Activated CD8-positive, alpha-beta memory T cell treated with anti-CD3 and anti-CD28 coated beads for 1 hour (primary cell): ENCODE data around the gene ACTL6A.
A peak's percentile ranks its signal among the peaks of the same experiment; 100 is the strongest.
"Not testable (repeated sequence)": the region's sequence is repeated elsewhere in the genome, so short reads cannot be mapped to it uniquely, and the experiment has no call there.

ENCODE experiments used
- DNase-seq, 2 donors: peaks; one replicate each; pipeline ENCODE4 v3.0.0-alpha.2; 2020; ENCODE audit warnings: low read depth in 1 of 2; ENCODE audit errors: extremely low read depth in 1 of 2

The ACTL6A gene

DNA sequence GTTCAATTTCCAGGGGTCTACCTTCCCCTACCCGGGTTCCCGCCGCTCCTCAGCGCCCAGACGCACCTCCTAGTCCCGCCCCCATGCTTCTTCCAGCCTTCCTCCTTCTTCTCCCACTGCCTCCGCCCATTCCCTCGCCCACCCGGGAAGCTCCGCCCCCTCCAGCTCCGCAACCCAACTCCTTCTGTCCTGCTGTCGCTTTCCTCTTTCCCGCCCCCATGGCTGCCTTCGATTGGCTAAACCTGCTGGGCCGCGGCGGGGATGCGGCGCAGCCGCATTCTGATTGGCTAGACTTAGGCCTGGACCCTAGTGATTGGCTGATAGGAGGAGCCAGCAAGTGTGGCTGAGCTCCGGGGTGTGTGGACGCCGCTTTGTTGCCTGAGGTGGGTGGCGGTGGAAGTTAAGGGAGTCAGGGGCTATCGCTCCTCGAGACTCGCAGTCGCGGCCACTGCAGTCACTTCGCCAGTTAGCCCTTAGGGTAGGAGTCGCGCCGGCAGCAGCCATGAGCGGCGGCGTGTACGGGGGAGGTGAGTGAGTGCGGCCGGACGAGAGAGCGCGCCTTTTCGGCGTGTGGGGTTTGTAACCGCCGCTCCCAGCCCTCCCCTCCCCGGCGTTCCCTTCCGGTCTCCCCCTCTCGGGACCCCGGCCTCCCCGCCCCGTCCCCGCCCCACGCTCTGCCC lies at the start of gene ACTL6A:
Gene ACTL6A (plus strand): TSS at position 336 of the 680 bp plus-strand sequence. CDS start 167 bp downstream, at position 503.
- peak; percentile 95 to 98 for DNase-seq

DNA sequence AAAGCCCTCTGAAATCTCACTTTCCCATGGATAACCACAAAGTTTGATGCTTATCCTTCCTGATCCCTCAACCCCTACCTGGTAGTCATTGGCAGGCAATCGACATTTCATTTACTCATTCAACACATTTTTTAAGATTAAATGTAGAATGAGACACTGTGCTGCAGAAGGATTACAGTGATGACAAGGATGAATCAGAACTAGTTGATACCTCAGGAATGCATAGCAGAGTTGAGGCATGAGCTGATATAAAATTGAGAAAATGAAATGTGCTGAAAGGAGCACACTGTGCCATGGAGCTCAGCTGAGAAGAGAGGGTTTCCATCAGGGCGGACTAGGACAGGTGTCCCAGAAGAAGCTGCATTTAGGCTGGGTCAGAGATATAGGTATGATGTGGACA lies 48.9 kb upstream of the ACTL6A start:
- no peak for DNase-seq

DNA sequence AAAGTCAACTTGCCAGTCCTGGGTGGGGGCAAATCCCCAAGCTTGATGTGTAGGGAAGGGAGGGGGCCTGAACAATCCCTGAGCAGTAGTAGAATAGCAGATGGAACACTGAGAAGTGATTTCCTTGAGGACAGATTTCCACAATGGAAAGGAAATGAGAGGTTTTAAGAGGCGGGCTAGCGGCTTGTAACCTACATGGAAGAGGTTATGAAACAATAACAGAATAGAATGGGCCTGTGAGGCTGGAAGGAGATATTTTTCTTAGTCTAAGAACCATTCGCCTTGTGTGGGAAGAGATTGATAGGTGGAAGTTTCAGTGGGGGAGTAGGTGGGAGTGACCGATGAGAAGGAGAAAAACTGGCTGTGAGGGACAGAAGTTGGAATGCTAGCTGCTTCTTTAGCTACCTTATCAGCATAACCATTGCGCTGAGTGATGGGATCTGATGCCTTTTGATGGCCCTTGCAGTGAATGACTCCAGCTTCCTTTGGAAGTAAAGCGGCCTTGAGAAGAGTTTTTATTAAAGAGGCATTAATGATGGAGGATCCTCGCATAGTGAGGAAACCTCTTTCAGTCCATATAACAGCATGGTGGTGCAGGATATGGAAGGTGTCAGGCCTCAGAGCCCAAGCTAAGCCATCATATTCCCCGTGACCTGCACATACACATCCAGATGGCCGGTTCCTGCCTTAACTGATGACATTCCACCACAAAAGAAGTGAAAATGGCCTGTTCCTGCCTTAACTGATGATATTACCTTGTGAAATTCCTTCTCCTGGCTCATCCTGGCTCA lies 46.1 kb upstream of the ACTL6A start:
- DNase-seq = not testable (repeated sequence)

DNA sequence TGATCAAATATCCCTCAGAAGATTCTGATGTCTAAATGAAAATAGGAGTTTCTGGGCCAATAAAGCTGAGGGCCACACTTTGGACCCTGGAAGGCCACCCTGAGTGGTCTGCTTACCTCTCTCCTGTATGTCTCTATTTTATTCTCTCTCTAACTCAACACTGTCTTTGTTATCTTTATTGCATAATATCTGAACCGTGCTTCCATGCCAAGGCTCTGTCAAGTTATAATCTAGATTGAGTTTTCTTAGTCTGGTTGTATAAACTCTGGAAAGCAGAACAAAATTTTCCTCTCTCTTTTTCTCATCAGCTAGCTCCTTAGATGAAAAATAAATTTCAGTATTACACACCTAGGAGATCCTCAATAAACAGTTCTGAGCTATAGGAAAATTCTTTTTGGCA lies 36.2 kb upstream of the ACTL6A start:
- no peak for DNase-seq

DNA sequence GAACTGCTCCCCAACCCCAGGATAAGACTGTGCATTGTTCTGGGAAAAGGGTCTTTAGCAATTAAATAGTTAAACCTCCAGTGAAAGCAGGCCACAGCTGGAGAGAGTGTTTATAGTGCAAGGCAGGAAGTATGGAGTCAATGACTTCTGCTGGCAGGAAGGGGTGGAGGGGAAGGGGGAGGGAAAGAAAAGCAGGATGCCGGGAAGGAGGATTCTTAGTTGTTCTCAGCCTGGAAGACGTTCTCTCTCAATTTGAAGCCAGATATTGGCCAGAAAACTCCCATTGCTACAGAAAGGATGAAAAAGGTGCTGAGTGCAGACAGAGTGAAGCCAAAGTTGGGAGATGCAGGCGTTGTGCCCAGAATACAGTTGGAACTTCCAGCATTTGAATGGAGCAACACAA lies 35.7 kb upstream of the ACTL6A start:
- no peak for DNase-seq

DNA sequence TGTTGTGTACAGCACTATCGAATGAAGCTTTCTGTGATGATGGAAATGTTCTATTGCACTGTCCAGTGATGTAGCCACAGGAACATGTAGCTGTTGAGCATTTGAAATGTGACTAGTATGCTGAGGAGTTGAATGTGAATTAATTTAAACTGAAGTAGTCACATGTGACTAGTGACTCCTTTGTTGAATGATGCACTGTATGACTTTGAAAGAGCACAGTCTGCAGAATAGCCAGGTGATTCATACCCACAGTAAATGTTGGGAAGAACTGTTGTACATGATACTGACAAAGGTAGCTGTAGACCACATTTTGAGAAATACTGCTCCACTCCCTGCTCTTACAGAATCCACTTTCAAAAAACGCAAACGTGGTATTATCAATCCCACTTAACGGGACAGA lies 34.0 kb upstream of the ACTL6A start:
- DNase-seq = no peak

DNA sequence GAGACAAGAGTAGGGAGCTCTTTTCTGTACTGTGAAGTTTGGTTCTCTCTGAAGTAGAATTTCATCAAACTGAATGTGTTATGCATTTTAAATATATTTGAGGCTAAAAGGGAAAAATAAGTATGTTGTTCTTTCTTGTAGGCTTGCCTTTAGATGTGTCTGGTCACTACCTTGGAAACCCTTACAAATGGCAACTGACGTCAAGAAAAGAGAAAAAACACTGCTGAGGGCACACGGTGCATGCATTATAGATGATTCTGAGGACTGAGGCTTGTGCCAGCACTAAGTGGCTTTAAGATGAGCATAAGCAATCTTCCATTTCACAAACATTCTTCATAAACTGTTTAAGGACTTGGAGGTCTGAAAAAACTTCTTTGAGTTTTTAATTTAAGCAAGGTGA lies 31.1 kb upstream of the ACTL6A start:
- DNase-seq = no peak

DNA sequence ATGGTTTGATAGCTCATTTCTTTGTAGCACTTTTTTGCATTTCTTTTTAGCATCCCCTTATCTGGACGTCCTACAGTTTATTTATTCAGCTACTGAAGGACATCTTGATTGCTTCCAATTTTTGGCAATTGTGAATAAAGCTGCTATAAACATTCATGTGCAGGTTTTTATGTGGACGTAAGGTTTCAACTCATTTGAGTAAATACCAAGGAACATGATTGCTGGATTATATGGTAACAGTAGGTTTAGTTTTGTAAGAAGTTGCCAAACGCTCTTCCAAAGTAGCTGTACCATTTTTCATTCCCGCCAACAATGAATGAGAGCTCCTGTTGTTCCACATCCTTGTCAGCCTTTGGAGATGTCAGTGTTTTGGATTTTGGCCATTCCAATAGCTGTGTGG lies 29.5 kb upstream of the ACTL6A start:
- no peak for DNase-seq

DNA sequence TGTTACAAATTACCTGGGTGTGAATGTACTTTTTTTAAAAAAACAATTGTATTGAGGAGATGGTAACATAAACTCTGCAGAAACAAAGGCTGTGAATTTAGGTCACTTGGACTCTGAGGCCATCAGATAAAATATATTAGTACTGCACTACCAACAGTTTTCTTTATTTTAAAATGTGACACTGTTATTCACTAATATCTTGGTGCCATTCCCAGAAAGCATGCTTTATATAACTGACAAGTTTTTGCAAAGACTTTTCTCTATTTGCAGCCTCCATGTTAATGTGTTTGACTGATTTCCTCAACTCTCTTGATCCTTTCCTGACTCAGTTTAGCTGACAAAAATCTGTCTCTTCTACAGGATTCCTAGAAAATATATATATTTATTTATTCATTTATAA lies 26.5 kb upstream of the ACTL6A start:
- DNase-seq = no peak

DNA sequence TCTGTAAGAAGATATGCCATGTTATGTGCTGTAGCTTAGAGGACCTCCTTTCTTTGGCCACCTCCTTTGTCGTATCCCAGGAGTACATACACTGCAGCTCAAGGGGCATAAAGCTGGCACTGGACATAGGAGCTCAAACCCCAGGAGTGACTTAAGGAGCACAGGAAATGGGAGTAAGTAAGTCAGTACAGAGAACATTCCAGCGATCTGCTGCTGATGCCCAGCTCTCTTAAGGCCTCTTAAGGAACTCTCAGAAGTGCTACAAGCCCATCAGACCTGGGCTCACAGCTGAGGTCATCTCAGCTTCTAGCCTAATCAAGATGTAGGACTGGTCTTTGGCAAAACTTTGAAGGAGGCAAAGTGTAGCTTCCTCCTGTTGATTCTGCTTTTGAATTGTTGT lies 21.6 kb upstream of the ACTL6A start:
- DNase-seq = no peak

DNA sequence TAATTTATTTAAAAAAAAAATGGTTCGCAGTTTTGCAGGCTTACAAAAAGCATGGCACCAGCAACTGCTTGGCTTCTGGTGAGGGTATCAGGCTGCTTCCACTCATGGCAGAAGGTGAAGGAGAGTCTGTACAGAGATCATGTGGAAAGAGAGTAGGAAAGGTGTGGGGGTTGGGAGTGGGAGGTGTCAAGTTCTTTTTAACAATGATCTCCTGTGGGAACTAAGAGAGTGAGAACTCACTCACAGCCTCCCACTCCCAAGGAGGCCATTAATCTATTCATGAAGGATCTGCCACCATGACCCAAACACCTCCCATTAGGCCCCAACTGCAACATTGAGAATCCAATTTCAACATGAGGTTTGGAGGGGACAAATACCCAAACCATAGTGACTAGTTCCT lies 21.1 kb upstream of the ACTL6A start:
- no peak for DNase-seq

DNA sequence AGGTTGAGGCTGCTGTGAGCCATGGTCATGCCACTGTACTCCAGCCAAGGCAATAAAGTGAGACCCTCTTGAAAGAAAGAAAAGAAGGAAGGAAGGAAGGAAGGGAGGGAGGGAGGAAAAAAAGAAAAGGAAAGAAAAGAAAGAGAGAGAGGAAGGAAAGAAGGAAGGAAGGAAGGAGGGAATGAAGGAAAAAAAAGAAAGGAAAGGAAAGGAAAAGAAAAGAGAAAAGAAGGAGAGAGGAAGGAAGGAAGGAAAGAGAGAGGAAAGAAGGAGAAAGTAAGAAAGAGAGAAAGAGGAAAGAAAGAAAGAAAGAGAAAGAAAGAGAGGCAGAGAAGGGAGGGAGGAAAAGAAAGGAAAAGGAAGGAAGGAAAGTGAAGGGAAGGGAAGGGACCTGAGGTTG lies 20.4 kb upstream of the ACTL6A start:
- no peak for DNase-seq

DNA sequence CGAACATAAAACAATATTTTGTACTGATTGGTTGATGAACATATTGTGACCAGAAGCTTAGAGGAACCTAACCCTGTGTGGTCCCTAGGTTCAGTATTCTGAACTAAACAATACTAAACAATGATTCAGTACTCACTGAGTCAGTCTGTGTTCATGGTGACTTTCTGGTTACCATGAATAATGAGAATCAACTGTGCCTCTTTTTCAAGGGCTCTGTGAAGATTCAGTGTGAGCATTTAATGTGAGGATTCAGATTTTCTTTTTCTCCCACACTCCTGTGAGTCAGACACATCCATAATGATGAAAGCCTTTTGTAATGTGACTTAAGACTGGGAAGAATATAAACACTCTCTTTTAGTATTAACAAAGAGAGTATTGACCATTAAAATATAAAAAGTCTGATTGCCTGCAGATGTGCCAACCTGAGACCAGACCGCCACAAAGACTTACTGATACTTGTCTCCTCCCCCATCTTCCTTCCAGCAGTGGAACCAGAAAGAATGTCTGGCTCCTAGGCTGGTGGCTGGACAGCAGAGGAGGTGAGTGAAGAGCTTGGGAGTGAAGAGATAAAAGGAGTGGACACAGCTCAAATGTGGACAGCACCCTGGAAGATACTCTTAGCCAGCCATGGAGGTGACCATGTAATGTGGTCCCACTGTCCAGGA lies 17.6 kb upstream of the ACTL6A start:
- DNase-seq = no peak

DNA sequence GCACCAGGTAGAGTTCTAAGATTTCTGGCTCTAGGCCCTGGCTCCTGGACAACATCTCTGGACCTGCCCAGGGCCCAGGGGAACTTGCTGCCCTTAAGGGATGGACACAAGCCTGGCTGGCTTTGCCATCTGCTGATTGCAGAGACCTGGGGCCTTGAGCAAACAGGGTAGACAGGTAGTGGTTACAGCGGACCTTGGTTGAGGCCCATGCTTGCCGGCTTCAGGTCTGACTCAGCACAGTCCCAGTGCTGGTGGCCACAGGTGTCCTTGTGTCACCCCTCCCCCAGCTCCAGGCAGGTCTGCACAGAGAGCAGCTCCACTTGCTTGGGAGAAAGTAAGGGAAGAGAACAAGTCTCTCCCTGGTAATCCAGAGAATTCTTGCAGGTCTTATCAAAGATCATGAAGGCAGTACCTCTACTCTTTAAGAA lies 15.9 kb upstream of the ACTL6A start:
- no peak for DNase-seq

DNA sequence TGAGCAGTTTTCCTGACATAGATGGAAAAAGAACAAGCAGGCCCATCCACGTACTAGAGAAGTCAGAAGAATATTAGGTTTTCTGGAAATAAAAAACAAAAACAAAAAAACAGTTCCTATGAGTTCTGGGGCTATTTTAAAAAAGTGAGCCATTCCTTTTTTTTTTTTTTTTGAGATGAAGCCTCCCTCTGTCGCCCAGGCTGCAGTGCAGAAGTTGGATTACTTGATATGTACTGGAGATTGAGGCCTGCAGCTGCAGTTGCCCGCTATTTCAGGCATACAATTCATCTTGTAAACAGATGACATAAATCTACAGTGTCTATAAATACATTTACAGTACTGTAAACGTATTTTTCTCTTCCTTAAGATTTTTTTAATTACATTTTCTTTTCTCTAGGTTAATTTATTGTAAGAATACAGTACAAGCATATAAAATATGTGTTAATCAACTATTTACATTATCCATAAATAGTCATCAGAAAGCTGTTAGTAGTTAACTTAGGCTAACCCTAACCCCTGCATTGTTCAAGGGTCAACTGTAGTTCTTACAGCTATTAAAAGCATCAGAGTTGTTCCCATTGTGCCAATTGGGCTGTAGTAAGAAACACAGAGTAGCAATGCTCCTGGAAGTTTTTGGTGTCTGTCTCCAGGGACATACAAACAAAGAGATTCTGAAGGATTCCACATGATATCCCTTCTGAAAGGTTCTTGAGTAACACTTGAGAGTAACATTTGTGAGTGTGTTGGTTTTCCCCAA lies 11.2 kb upstream of the ACTL6A start:
- no peak for DNase-seq

DNA sequence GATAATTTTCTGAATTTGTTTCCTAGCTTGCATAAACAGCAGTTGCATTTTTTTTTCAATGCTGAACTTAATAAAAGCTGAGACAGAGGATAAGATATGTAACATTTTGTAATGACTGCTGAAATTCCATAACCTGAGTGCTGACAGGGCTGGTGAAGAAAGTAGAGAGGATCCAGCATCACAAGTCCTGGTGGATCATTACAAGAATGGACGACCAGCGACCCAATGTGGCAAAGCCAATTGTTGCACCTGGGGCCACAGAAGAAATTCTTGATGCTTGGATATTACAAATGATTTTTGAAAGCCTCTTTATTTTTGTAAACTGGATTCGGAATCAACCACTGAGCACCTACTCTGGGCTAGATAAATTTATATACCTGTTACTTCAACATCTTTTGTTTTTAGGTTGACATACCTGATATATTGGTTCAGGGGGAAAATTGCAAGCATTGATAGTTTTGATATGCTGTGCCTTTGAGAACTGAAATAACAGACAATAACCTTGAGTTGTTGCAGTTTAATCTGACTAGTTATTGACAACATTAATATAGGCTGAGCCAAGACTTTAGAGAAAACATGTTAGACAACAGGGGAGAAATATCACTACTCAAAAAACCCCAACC lies 3.9 kb upstream of the ACTL6A start:
- DNase-seq = no peak

DNA sequence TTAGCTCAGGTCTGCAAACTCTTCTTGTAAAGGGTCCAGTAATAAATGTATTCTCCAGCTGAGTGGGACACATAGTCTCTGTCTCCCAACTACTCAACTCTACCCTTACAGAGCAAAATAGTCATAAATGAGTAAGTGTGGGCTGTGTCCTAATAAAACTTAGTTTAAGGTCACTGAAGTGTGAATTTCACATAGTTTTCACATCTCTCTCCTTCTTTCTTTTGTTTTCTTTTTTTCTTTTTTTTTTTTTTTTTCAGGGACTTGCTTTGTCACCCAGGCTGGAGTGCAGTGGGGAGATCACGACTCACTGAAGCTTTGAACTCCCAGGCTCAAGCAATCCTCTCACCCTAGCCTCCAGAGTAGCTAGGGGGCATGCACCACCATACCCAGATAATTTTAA lies 1.9 kb upstream of the ACTL6A start:
- no peak for DNase-seq

DNA sequence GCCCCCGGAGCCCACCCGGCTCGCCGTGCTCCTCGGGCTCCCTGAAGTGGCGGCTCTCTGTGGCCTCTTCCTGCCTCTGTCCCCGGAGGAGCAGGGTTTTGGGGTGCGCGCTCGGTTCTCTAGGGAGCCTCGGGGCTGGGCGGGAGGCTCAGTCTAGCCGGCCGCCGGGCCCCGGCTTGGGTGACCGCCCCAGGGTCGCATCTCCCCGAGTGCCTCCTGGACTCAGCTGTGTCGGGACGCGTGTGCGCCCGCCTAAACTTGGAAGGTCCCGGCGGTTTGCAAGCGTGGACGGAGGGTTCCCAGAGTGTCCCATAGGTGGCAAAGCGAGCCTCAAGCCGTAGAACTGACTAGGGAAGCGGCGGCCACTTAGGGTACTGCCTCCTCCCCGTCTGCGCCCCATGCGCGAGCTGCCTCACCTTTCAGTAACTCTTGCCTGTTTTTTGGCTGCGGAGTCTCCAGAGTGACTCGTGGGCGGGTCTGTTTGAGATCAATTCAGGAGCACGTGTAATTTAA lies 601 bp downstream of the ACTL6A start:
- peak; percentile 20 to 36 for DNase-seq

DNA sequence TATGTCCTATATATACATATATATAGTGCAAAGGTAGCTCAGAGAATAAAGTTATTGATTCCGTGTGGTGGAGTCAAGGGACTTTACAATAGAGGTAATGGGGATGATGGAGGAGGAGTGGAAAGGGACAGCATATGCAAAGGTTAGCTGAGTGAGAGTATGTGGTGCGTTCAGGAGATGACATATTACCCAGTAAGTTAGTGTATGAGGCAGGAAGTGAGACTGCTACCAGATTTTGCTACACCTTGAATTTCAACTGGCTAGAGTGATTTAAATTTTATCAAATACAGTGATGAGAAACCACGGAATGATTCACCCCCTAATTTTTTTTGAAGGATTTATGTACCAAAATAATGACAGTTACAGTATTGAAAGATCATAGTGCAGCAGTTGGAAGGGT lies 2.8 kb downstream of the ACTL6A start:
- DNase-seq = no peak

DNA sequence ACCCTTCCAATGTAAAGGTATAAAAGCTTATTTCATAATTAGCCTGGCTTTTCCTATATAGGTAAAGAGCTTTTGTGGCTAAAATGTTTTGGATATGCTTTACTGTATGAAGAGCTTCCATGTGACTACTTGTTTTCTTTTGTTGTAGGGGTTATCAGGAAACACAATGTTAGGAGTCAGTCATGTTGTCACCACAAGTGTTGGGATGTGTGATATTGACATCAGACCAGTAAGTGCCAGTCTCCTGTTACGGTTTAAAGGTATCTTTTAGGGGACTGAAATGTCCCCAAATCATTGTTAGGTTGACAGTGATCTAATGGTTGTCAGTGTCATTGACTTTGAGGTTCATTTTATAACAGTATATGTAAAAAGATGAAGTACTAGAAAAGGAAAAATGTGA lies 18.3 kb downstream of the ACTL6A start:
- no peak for DNase-seq

DNA sequence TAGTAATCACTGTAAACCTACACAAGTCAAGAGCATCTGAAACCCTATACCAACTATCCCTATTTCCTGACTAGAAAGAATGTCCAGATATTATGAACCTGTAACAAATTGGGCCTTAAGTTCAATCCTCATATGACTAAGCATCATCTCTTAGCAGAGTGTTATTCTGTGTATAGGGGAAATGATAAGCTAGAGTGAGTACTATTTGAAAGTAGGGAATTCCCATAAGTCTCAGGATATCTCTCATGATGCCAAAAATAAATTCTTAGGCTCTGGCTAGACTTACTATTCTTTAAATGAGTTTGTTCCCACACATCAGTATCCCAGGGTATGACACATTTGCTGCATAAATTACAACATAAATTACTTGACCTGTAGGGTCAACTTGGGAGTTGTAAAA lies 26.4 kb downstream of the ACTL6A start:
- no peak for DNase-seq
